GM21515 (cell line): ENCODE measurements around the gene HIVEP3.
"Not testable (repeated sequence)": the region's sequence is repeated elsewhere in the genome, so short reads cannot be mapped to it uniquely, and the experiment has no call there.

Experiments used
- ATAC-seq: cut with Tn5 transposase; IDR thresholded peaks from one replicate; pipeline ENCODE4 v1.9.1; 2021; ENCODE audit not compliant: unreplicated experiment

HIVEP3 gene

GRCh38 chr1:41924911-41925310 lies 6.2 kb upstream of the HIVEP3 start:
- no peak for ATAC-seq

GRCh38 chr1:41921271-41921670 lies 2.5 kb upstream of the HIVEP3 start:
- not testable (repeated sequence) for ATAC-seq

- no peak for ATAC-seq
Measured at GRCh38 chr1:41920658-41921057, 1.9 kb upstream of the HIVEP3 start.

- ATAC-seq, result no peak
Measured at GRCh38 chr1:41919764-41920397, 1.2 kb upstream of the HIVEP3 start.

- no peak for ATAC-seq
Measured at GRCh38 chr1:41919131-41919530, 409 bp upstream of the HIVEP3 start.

GRCh38 chr1:41917835-41918449 lies 780 bp downstream of the HIVEP3 start:
- no peak for ATAC-seq

GRCh38 chr1:41917076-41917475 lies 1.6 kb downstream of the HIVEP3 start:
- ATAC-seq, result no peak

- no peak for ATAC-seq
Measured at GRCh38 chr1:41915786-41916571, 2.7 kb downstream of the HIVEP3 start.

- ATAC-seq, result no peak
Measured at GRCh38 chr1:41914516-41914915, 4.2 kb downstream of the HIVEP3 start.

- no peak for ATAC-seq
Measured at GRCh38 chr1:41913014-41913413, 5.7 kb downstream of the HIVEP3 start.

- no peak for ATAC-seq
Measured at GRCh38 chr1:41908288-41908895, 10.3 kb downstream of the HIVEP3 start.

GRCh38 chr1:41907446-41907845 lies 11.3 kb downstream of the HIVEP3 start:
- no peak for ATAC-seq

- ATAC-seq, result no peak
Measured at GRCh38 chr1:41906943-41907342, 11.8 kb downstream of the HIVEP3 start.

GRCh38 chr1:41905093-41905675 lies 13.5 kb downstream of the HIVEP3 start:
- no peak for ATAC-seq

- ATAC-seq, result no peak
Measured at GRCh38 chr1:41902664-41903063, 16.1 kb downstream of the HIVEP3 start.

- ATAC-seq, result no peak
Measured at GRCh38 chr1:41902159-41902577, 16.6 kb downstream of the HIVEP3 start.

GRCh38 chr1:41901551-41901950 lies 17.2 kb downstream of the HIVEP3 start:
- no peak for ATAC-seq

- ATAC-seq, result no peak
Measured at GRCh38 chr1:41900603-41901444, 17.9 kb downstream of the HIVEP3 start.

GRCh38 chr1:41898191-41898713 lies 20.5 kb downstream of the HIVEP3 start:
- ATAC-seq, result no peak

GRCh38 chr1:41895552-41895951 lies 23.2 kb downstream of the HIVEP3 start:
- ATAC-seq, result no peak
